ENCODE measurements around the gene CTNNA3.
"Not testable (repeated sequence)": the region's sequence is repeated elsewhere in the genome, so short reads cannot be mapped to it uniquely, and the experiment has no call there.

The CTNNA3 gene

GRCh38 chr10:67492317-67493019 is 203.5 kb downstream of the CTNNA3 start:
- DNase-seq, result no peak

GRCh38 chr10:67487906-67488619 is 207.9 kb downstream of the CTNNA3 start:
- DNase-seq, result no peak

DNA sequence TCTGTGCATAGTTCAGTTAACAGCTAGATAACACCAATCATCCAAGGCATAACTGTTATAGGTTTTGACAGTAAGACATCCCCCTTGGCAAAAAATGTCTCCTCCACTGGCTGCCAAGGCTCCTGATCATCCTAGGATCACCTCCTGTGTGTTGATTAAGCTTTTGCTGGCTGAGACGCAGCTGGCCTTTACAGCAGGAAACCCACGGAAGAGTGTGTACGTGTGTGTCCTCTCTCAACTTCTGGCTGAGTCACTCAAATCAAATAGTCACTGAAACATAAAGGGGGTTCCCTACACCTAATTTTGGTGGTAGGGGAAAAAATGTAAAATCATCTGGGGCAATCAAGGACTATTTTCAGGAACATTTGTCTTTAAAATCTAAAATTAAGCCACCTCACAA is 208.8 kb downstream of the CTNNA3 start:
- no peak for DNase-seq

DNA sequence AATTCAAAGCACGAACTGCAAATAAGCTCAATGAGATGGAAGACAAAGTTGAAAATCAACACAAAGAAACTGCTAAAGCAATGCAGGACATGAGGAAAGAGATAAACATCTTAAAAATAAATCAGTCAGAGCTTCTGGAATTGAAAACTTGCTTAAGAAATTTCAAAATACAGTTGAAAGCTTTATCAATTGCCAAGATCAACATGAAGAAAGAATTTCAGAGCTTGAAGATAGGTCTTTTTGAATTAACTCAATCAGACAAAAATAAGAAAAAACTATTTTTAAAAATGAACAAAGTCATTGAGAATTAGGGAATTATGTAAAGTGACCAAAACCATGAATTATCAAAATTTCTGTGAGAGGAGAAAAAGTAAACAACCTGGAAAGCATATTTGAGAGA is 218.1 kb downstream of the CTNNA3 start:
- no peak for DNase-seq

DNA sequence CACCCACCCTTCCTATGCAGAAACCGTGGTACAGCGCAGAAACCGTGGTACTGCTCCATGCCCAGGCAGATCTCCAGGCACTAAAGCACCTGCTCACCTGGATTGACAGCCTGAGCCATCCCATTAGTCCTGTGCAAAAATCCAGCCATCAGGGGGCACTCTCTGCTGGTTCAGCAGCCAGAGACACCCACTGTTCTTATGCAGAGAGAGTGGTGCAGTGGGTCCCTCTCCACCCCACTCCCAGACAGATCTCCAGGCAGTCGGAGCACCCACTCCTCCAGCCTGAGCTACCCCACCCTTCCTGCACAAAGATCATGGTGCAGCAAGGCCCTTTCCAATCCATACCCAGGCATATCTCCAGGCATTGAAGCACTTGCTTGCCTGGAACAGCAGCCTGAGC is 219.8 kb downstream of the CTNNA3 start:
- no peak for DNase-seq

DNA sequence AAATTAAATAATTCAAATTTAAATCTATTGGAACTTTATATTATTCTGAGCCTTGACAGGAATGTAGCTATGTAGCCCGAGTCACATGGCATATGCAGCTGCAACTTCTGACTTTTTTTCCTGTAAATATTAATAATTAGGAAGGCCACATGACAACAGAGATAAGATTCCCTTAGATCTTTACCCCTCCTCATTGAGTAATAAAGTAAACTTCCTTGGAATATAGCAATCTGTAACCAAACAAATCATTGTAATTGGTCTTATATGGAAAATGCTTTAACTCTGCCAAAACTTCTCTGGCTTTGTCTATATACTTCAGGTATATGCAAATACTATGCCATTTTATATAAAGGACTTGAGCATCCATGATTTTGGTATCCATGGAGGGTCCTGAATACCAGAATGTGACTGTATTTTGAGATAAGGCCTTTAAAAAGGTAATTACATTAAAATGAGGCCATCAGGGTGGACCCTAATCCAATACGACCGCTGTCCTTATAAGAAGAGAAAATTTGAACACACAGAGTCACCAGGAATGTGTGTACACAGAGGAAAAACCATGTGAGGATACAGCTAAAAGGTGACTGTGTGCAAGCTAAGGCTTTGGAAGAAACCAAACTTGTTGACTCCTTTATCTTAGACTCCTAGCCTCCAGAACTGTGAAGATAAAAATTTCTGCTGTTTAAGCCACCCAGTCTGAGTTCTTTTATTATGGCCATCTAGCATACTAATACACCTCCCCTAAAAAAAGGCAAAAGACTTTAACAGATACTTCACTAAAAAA is 222.0 kb downstream of the CTNNA3 start:
- no peak for DNase-seq

DNA sequence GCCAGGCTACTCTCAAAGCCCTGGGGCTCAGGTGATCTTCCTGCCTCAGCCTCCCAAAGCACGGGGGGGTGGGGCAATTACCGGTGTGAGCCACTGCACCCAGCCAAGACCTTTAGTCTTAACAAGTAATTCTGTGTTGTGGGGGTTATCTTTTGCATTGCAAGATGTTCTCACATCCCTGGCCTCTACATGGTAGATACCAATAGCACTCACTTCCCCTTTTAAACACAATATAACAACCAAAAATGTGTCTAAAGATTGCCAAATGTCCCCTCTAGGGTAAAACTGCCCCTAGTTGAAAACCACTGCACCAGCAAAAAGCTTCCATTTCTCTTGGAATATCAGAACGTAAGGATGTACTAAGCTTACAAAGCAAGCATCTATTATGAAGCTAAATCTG is 225.0 kb downstream of the CTNNA3 start:
- DNase-seq, result no peak

DNA sequence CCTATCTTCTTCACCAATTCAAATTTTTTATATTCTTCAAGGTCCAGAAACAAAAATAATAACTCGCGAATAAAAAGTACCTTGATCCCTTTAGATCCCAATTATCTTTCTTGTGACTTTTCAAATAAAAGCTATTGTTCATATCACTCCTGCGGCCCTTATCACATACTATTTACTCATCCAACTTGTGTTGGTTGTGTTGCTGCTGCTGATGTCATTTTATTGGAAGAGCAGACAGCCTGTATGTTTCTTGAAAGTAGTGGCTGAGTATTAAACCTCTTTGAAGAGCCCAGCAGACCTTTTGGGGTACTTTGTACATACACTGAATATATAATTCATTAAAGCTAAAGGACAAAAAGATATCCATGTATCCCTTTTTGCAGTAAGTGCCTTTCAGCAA is 231.7 kb downstream of the CTNNA3 start:
- DNase-seq, result no peak

DNA sequence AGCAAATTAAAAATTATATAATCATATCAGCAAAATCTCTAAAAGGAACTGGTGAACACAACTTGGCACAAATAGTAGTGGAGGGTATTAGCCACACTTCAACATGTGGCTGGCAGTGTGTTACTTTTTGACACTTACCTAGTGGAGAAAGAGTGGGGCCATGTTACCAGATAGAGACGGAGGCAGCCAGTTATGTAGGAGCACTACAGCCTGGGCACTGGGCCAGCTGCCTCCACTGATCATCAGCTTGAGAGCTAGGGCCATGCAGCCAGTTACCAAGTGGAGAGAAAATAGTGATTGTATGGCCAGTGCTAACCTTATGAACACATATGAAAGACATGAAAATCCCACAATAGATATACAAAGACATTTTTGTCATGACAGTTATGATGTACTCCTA is 243.1 kb downstream of the CTNNA3 start:
- DNase-seq, result no peak

DNA sequence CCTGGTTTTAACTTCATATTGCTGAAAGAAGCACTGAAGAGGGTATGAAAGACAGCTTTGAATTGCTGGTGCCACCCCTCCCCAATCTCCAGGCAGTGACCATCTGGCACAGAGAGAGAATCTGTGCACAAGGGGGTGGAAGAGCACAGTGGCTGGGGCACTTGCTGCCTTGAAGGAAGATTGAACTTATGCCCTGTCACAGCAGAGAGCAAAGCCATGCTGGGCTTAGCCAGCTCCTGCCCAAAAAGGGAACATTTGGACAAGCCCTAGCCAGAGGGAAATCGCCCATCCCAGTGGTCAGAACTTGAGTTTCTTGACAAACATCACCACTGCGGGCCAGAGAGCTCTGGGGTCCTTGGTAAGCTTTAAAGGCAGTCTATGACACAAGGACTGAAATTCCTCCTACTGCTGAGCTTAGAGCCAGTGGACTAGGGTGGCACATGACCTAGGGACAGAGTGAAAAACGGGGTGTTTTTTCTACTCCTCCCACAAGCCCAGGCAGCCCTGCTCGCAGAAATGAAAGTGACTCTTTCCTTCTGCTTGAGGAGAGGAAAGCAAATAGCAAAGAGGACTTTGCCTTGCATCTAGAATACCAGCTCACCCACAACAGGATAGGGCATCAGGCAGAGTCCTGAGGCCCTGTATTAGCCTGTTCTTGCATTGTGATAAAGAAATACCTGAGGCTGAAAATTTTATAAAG is 257.2 kb downstream of the CTNNA3 start:
- DNase-seq, result no peak

- DNase-seq, result no peak
These were observed 262.7 kb downstream of the CTNNA3 start for GRCh38 chr10:67433276-67433675.

DNA sequence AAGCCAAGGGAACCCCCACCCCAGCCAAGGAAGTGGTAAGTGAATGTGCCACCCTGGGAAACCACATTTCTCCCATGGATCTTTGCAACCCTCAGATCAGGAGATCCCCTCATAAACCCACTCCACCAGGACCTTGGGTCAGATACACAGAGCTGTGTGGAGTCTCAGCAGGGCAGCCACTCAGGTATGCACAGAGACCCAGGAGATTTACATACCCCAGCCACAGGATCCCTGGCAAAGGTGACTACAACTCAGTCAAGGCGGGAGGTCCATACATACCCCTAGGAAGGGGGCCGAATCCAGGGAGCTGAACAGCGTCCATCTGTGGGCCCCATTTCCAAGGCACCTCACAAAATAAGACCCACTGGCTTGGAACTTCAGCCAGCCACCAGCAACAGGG is 293.4 kb downstream of the CTNNA3 start:
- no peak for DNase-seq

DNA sequence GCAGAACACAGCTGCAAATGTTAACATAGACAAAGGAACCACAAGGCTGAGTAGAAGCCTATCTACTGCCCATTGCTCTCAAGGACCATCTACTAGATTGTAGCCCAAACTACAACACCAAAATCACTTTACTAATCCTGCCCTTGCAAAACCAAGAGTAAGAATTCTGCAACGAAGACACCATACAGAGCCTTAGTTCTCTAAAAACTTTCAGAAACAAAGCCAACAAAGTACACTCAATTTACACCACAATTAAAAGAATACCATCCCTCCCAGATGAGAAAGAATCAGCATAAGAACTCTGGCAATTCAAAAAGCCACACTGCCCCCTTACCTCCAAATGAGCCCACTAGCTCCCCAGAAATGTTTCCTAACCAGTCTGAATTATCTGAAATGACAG is 294.3 kb downstream of the CTNNA3 start:
- DNase-seq, result no peak

DNA sequence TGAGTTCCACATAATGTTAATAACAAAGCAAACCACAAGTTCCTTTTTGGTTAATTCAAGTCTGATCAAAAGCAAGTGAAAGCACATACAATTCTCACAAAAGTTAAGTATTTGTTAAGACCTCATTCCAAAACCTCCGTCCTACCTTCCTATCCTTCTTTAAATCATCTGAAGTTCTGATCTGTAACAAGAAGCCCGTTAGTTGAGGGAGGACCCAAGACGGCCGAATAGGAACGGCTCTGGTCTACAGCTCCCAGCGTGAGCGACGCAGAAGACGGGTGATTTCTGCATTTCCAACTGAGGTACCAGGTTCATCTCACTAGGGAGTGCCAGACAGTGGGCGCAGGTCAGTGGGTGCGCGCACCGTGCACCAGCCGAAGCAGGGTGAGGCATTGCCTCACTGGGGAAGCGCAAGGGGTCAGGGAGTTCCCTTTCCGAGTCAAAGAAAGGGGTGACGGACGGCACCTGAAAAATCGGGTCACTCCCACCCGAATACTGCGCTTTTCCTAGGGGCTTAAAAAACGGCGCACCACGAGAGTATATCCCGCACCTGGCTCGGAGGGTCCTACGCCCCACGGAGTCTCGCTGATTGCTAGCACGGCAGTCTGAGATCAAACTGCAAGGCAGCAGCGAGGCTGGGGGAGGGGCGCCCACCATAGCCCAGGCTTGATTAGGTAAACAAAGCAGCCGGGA is 309.0 kb downstream of the CTNNA3 start:
- DNase-seq, result not testable (repeated sequence)

GRCh38 chr10:67386260-67386659 is 309.7 kb downstream of the CTNNA3 start:
- DNase-seq, result no peak

DNA sequence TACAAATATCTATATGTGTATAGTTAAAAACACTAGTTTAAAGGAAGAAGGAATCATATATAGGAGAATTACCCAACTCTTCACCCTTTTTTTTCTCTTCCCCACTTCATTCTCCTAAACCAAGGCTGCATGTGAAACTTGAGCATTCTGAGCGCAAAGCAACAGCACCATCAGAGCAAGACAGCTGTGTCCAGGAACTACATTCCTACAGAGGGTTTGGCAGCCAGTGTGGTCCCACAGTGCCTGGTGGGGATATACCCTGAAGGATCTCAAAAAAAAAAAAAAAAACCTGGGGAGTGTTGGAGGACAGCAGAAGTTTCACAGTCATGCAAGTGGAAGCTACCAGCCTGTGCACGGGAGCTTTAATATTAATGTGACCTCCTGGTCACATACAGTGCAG is 310.4 kb downstream of the CTNNA3 start:
- no peak for DNase-seq

DNA sequence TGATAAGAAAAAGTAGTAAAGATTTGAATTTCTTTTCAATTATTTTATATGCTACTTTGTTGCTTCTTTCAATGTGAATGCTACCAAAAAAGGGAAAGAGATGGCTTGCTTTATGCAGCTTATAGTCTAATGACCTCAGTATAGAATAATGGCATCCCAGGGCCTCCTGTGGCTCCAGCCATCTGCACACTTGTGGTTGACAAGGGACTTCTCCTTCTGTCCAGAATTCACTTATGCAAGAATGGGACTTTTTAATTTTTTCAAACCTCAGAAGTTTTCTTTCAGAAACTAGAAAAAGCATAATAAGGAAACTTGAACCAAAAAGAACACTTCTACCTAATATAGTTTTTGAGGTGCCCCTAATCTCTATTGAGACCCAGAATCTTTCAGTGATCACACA is 310.9 kb downstream of the CTNNA3 start:
- no peak for DNase-seq

GRCh38 chr10:67331121-67331910 is 364.7 kb downstream of the CTNNA3 start:
- DNase-seq, result no peak

DNA sequence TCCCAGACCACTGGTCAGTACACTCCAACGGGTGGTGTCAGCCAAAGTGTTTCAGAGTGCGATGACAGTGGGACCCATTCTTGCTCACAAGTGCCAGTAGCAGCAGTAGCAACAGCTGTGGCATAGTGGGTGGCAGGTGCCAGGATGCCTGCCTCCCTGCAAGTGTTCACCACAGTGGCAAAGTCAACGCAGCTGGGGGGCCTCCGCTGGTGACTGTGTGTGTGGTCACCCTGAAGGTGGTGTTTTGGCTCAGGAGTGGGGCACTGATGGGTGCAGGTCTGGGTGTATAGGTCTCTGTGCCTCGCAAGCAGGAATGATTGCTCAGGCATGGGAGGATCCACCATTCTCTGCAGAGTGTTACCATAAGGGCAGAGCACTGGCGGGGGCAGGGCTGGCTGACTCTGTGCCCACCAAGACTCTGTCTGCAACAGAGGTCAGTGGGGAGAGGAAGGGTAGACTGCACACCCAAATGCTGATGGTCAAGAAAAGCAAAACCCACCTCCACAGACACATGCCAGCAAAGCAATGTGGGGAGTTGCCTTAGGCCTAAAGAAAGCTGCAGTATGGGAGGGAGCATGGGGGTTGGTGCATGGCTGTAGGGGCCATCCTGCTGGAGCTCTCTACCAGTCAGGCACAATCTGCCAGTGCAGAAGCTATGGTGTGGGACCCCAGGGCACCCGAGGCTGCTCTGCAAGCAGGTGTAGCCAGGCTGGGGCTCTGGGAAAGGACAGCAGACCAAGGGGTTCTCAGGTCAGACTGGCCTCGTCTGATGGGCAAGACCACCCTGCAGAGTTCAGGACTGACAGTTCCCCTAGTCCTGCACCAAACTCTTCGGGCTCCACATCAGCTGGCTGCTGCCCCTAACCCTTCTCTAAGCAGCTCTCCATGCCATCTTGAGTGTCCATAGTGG is 368.1 kb downstream of the CTNNA3 start:
- no peak for DNase-seq

GRCh38 chr10:67319976-67320375 is 376.0 kb downstream of the CTNNA3 start:
- DNase-seq, result no peak

DNA sequence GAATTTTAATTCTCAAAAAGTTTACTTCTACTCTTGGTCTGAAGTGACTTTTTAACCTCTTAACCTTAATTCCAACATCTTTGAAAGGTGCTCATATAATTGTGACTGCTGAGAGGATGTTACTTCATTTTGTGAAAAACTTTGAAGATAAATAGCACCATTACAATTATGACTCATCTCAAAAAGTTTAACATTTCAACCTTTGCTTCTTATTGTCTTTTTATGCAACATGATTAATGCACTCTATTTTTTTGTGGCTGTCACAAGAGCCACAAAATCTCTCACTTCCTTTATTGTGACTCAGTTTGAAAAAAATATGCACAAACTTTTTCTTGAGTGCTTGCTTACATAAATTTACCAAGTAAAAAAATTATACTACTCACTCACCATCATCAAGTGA is 387.1 kb downstream of the CTNNA3 start:
- no peak for DNase-seq

Data from NCI-H1105 (cell line).